ENCODE measurements around the gene NHLH2.

- TF ChIP-seq CTCF (IDR thresholded peaks at IDR 0.05; ENCODE audit: low read depth, low read length, poor library complexity, severe bottlenecking), result no peak
- TF ChIP-seq EZH2phosphoT487 (IDR thresholded peaks at IDR 0.05; ENCODE audit: borderline replicate concordance, low read length), result no peak
These were observed 32.3 kb upstream of the NHLH2 start for GRCh38 chr1:115873184-115873583.
